GM19351 (cell line): Measurements from ENCODE around the gene NUDT19.
A peak's percentile ranks its signal among the peaks of the same experiment; 100 is the strongest.
"Not testable (repeated sequence)": the region's sequence is repeated elsewhere in the genome, so short reads cannot be mapped to it uniquely, and the experiment has no call there.

Experiments
- ATAC-seq: cut with Tn5 transposase; IDR thresholded peaks from one replicate; pipeline ENCODE4 v1.9.1; 2021; ENCODE audit warnings: mild to moderate bottlenecking, moderate library complexity; ENCODE audit not compliant: unreplicated experiment

The NUDT19 gene

DNA sequence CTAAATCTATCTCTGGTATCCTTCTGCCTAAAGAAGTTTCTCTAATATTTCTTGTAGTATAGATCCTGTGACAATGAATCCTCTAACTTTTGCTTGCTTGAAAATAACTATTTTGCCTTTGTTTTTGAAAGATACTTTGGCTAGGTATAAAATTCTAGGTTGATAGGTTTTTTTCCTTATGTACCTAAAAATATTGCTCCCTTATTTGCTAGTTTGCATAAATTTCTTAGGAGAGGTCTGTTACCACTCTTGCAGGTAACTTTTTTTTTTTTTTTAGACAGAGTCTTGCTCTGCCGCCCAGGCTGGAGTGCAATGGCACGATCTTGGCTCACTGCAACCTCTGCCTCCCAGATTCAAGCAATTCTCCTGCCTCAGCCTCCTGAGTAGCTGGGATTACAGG is 12.4 kb downstream of the NUDT19 start:
- ATAC-seq, result not testable (repeated sequence)

DNA sequence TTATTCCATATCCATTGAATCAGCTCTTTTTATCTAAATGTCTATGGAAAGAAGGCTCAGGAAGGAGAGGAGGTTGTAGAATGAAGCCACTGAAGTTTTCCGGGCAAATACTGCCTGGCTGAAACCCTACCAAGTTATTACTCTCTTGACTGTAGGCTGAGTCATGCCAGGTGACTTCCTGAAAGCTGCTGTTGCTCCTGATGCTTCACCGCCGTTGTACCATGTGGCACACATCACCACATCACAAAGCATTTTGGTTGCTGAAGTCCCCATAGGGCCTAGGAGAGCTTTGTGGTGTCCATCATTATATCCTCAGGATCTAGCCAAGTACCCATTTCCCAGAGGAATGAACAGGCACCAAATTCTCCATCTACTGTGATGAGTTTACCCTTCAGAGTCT is 16.8 kb downstream of the NUDT19 start:
- ATAC-seq, result no peak

DNA sequence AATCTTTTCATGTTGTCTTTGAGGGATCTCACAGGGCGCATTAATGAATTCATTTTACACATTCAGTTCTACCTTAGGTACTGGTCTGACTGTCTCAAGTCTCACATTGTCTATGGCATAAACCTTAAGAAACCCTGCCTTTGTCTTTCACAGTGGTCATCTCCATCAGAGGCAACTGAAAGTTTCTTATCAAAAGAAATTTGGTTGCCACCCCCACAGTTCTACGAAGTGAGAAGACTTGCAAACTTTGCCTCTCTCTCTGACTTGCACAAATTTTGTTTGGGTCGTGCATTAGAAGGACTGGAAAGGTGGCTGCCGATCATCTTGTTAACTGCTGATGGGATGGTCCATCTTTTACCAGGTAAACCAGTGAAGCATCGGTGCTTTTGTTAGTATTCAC is 17.4 kb downstream of the NUDT19 start:
- ATAC-seq, result no peak

DNA sequence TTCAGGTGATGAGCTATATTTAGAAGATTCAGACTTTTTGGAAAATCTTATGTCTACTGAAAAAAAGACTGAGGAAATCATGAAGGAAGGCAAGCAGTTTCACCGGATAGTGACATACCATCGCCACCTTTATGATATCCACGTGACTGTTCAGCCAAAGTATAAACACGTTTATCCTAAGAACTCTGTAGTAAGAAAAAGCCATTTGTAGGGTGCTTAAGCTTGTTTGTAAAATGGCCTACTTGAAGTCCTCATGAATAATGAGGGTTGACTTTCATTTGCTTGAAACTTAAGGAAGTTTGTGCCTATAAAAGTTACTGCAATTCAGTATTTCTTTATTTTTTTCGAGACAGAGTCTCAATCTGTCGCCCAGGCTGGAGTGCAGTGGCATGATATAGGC is 20.1 kb downstream of the NUDT19 start:
- ATAC-seq, result no peak

DNA sequence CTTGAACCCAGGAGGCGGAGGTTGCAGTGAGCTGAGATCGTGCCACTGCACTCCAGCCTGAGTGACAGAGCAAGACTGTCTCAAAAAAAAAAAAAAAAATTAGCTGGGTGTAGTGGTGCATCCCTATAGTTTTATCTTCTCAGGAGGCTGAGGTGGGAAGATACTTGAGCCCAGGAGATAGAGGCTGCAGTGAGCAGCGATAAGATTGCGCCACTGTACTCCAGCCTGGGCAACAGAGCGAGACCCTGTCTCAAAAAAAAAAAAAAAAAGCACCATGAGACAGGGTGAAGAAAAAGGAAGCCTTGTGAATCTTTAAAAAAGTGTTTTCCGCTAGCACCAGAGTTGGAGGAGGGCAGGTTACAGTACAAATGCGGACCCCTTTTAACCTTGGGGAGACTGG is 24.6 kb downstream of the NUDT19 start:
- not testable (repeated sequence) for ATAC-seq

DNA sequence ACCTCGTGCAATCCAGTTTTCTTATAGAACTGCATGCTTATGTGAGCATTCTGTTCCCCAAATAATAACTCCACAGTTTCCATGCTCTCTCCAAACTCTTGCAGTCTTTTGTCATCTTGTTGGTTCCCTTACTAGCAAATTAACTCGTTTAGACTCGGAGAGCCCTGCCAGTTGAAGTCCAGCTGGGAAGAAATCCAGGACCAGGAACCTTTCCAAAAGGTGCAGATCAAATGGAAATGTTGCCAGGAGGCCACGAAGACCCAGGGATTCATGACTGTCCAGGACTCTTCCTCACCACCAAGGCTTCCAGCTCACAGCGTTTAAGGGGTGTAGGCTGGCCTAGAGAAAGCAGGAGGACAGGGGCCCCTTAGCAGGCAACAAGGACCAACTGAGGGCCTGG is 25.9 kb downstream of the NUDT19 start:
- no peak for ATAC-seq

DNA sequence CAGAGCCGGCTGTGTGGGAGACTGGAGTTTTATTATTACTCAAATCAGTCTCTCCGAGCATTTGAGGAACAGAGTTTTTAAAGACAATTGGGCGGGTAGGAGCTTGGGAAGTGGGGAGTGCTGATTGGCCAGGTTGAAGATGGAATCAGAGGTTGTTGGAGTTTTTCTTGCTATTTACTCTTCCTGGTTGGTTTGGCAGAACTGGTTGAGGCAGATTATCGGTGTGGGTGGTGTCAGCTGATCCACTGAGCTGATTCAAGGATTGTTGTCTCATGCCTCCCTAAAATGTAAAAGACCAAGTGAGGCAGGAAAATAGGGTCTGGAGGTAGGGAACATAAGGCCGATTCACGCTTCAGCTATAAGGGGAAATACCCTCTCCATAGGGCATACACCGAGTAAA is 26.7 kb downstream of the NUDT19 start:
- no peak for ATAC-seq

DNA sequence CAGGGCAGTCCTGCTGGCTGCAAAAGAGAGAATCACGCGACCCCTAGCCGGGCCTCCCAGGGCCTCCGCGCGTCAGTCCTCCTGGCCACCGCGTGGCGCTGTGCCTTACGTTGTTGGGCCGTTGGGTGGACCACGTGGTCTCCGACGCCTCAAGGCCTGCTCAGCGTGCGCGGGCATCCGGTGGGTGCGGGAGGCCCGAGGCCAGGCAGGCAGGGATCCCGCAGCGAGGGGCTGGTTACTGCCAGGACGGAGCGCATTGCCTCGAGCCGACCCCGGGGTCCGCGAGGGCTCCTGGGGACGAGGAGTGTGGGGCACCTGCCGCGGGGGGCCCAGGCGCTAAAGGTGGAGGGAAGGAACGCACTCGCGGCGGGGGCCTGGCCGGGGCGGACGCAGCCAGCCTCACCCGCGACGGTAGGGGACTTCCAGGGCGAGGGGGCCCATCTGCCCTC is 28.0 kb downstream of the NUDT19 start, which contains the start of gene TDRD12:
Gene TDRD12 (plus strand): TSS at position 157 of the 449 bp plus-strand sequence. CDS start 306 bp downstream, outside the sequence.
- no peak for ATAC-seq

DNA sequence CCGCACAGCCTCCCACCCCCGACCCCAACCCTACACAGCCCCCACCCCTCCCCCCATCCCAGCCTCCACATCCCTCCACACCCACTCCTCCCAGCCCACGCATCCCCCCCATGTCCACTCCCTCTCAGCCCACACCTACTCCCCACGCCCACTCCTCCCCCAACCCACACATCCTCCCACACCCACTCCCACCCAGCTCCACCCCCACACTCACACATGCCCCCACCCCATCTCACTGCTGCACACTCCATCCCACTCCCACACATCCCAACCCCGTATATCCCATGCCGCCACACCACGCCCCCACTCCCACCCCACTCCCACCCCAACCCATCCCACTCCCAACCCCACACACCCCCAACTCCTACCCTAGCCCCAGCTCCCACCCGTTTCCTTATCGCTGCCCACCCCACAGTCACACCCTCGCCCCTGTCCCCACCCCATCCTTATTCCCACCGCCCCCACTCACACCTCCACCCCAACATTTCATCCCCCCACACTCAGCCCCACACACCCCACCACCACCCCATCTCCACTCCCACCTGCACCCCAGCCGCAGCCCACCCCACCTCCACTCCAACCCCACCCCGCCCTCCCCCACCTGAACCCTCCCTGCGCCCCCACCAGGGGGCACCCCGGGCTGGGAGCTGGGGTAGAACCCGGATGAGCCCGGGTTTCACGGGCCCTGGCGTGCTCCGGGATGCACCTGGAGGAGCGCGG is 28.8 kb downstream of the NUDT19 start:
- ATAC-seq, result no peak

DNA sequence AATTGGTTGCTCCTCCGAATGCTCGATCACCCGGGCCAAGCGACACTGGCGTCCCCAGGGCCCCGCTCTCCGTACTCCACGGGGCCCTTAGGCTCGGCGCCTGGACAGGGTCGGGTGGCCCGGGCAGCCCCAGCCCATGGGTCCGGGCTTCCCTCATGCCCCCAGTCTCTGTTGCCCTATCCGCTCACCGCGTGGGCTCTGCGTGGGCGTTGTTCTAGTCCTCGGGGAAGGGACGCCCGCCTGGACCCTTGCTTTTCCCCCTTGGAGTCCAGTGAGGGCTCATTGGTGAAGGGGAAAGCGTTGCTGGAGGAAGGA is 29.3 kb downstream of the NUDT19 start:
- ATAC-seq, result no peak

DNA sequence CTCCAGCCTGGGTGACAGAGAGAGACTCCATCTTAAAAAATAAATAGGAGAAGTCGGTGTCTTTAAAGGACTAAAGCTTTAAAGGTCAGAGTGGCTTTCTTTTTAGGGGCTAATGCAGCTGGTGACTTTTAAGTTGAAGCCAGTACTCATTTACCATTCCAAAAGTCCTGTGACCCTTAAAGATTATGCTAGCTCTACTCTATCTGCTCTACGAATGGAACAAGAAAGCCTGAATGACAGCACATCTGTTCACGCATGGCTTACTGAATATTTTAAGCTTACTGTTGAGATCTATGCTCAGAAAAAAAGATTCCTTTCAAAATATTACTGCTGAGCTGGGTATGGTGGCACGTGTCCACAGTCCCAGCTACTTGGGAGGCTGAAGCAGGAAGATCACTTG is 44.3 kb downstream of the NUDT19 start:
- no peak for ATAC-seq

DNA sequence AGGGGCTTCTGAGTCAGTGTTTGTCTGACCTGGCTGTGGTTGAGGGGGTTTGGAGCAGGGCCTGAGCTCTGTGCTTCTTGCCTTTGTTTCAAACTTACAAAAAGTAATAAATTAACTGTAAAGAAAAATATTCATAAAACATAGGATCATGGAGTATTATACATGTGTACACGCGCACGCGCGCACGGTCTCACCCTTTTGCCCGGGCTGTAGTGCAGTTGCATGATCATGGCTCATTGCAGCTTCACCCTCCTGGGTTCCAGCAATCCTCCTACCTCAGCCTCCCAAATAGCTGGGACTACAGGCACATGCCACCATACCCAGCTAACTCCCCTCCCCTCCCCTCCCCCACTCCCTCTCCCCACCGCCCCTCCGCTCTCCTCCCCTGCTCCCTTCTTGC is 51.4 kb downstream of the NUDT19 start:
- ATAC-seq, result no peak

DNA sequence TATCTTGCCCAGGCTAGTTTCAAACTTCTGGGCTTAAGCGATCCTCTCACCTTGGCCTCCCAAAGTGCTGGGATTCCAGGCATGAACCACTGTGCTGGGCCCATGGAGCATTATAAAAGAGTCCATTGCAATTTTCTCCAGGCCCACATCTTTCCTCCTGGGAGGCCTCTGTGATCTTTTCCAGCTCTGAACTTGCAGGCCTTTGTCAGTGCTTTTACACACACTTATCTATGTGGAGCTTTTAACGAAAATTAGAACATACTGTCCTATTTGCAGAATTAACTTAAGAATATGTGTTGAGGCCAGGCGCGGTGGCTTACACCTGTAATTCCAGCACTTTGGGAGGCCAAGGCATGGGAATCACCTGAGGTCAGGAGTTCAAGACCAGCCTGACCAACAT is 51.8 kb downstream of the NUDT19 start:
- ATAC-seq, result no peak

DNA sequence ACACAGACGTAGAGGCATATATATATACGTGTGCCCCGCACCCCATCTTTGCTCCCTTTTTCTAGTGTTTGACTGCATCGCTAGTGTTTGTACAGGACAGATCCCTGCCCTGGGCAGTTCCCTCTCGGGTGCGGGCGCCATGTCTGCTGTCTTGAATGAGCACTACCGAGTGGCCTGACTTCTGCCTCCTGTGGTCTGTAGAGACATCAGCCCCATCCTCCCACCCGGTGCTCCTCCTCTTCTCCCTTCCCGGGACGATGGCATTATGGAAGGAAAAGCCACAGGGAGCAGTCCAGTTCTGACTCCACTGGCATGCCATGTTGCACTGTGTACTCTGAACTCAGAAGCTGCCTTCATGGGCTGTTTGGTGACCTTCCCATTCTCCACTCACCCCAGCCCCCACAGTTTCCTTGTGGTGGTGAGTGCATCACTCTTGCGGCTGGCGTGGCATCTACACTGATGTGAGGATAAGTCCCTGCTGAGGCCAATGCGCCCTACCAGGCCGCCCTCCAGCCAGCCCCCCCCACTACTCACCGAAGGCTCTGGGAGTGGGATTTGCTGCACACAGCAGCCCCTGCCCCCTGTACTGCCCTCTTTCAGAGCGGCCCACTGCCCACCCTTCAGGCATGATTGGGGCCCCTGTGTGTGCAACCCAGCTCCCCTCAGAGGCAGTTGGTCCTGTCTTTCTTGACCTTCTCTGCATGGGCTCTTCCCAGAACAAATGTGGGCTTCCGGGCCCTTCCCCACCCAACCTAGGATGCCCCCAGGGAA is 53.1 kb downstream of the NUDT19 start:
- ATAC-seq, result no peak

DNA sequence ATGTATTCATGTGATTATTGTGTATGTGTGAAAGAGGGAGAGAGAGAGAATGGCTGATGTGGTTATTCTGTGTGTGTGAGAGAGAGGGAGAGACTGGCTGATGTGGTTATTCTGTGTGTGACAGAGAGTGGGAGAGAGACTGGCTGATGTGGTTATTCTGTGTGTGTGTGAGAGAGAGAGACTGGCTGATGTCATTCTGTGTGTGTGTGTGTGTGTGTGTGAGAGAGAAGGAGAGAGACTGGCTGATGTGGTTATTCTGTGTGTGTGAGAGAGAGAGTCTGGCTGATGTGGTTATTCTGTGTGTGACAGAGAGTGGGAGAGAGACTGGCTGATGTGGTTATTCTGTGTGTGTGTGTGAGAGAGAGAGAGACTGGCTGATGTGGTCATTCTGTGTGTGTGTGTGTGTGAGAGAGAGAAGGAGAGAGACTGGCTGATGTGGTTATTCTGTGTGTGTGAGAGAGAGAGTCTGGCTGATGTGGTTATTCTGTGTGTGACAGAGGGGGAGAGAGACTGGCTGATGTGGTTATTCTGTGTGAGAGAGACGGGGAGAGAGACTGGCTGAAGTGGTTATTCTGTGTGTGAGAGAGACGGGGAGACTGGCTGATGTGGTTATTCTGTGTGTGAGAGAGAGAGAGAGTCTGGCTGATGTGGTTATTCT is 54.1 kb downstream of the NUDT19 start:
- not testable (repeated sequence) for ATAC-seq

DNA sequence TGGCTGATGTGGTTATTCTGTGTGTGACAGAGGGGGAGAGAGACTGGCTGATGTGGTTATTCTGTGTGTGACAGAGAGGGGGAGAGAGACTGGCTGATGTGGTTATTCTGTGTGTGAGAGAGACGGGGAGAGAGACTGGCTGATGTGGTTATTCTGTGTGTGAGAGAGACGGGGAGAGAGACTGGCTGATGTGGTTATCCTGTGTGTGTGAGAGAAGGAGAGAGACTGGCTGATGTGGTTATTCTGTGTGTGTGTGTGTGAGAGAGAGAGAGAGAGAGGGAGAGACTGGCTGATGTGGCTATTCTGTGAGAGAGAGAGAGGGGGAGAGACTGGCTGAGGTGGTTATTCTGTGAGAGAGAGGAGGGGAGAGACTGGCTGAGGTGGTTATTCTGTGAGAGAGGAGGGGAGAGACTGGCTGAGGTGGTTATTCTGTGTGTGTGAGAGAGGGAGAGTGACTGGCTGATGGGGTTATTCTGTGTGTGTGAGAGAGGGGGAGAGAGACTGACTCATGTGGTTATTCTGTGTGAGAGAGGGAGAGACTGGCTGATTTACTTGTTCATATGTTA is 55.1 kb downstream of the NUDT19 start:
- ATAC-seq, result not testable (repeated sequence)

DNA sequence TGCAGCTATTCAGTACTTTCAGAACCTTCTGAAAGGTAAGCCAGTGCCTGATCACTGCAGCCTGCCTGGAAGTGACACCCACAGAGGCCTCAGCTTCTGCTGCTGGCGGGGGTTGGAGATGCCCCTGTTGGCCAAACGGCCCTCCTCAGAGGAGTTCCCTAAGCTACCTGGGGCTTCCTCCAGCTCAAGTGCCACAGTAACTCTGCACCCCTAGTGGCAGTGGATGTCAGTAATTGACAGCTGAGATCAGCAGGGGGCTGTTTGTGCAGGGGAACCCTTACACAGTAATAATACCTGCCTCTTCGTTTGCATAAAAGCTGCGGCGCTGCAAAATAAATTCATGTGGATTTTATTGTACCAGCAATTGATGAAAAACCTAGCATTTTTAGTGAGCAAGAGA is 56.9 kb downstream of the NUDT19 start:
- peak; percentile 50 for ATAC-seq

DNA sequence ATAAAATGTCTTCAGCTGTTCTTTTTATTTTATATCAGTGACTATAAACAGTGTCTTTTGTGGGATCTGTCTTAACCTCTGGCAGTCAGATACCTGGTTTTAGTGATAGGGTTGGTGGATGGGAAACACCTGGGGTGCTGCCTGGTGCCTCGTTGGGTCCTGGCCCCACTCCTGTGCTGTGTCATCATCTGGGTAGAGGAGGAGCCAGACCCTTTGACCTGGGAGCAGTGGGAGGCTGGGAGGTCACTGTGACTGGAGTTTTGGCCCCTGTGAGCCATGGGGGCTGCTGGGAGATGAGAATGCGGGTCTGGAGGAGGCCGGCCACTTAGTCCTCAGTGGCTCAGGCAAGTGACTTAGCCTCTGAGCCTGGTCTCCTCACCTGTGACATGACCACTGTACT is 57.3 kb downstream of the NUDT19 start:
- ATAC-seq, result no peak

DNA sequence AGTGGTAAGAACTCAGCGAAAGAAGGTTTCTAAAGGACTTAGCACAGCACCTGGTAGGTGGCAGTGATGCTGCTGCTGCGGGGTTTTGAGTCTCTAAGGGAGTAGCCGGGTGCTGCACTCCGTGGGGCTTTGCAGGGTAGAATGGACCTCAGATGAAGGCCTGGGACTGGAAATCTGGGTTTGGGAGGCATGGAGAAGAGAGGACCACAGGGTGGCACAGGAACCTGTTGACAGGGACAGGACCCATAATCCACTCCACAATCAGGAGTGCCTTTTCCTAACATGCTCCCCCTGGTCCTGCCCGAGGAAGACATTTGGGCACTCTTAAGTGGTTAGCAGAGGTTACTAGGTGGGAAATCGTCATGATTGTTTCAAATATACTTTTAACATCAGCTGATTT is 57.7 kb downstream of the NUDT19 start:
- ATAC-seq, result no peak

DNA sequence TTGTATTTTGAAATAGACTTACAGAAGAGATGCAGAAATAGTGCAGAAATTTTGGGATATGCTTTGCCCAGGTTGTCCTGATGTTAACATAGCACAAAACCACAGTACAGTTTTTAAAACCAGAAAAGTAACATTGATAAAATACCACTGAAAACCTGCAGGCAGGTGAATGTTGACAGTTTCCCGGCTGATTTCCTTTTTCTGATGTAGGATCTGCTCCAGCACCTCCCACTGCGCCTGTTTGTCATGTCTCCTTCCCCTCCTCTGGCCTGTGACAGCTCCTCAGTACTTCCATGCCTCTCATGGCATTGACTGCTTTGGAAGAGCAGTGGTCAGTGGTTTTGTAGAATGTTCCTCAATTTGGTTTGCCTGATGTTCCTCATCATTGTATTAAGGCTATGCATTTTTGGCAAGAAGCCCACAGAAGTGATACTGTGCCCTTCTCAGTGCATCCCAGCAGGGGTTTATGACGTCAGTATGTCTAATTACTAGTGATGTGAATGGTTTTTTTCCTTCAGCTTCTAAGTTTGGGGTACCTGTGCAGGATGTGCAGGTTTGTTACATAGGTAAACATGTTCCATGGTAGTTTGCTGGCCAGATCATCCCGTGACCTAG is 58.9 kb downstream of the NUDT19 start:
- ATAC-seq, result no peak

DNA sequence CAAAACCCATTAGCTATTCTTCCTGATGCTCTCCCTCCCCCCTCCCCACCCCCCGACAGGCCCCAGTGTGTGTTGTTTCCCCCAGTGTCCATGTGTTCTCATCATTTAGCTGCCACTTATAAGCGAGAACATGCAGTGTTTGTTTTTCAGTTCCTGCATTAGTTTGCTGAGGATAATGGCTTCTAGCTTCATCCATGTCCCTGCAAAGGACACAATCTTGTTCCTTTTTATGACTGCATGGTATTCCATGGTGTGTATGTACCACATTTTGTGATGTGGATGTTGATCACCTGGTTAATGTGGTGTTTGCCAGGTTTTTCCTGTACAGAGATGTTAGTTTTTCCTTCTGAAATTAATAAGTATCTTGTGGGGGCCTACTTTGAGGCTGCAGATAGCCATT is 59.4 kb downstream of the NUDT19 start:
- ATAC-seq, result no peak
